ENCODE data around the gene GLB1L2.

The GLB1L2 gene

DNA sequence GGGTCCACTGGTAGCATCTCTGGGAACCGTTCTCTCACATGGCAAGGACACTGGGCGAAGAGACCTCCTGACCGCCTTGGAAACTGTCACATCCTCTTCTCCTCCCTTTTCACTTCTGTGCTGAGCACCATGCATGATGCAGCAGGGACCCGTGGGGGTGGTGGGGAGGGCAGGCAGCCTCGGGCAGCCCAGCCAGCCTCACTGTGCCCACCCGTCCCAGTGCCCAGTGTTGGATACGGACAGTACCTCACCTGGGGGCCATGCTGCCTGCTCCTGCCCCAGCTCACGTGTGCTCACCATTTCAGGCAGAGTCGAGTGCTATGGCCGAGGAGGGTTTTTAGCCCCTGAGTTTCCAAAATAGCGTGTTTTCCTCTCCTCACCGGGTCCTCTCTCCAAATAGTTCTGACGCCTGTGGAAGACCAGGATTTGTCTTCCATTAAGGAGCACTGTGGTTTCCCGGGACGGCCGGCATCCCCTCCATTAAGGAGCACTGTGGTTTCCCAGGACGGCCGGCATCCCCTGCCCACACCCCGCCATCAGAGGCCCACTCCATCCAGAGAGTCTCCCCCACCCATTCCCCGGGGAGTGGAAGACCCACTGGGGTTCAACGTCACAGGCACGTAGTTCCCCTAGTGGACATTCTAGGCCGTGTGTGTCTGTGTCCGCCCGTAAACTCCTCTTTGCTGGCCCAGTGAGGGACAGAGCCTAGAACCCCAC is 57.8 kb downstream of the GLB1L2 start:
- Histone ChIP-seq H3K79me1 (replicated peaks; ENCODE audit: low read length, poor library complexity, severe bottlenecking) (no peaks in the 10 kb centered on the region), H3K9ac (ENCODE audit: low read length) (no peak overlapping the region)

DNA sequence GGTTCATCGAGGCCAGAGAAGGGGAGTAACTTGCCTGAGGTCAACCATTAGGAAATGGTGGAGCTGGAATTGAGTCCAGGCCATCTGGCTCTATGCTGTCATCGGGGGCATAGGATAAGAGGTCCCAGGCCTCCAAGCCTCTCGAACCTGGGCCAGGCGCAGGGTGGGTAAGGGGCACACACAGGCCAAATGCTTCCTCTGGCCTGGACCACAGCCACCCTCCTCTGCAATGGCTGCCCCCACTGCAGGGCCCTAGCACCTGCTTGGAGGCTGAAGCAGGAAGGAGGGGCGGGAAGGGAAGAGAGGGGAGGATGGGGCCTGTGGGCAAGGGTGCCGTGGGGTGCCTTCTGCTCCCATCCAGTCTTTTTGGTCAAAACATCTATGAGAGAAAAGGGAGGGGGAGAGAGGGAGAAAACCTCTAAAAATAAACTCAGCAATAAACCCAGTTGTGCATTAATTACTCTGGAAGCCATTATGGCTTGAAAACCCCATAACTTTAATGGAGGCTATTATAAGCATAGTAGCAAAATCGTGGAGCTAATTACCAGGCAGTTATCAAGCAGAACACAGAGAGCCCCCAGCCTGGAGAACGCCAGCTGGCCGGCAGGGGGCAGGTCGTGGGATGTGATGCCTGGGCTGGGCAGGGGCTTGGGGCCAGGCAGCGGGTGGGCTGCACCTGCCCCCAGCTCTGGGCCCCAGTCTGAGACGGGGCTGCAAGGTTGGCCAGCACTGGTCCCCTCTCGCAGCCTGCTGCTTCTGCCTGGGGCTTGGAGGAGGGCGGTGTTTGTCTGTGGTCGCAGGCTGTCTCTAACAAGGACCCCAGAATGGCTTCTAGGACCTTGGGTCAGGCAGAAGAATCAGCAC is 59.1 kb downstream of the GLB1L2 start:
- H3K4ac ChIP-seq (ENCODE audit: low read depth in 1 of 2, low read length in 2 of 2), result no peak overlapping the region
- no peak overlapping the region for H3K4me2 ChIP-seq (ENCODE audit: low read length, poor library complexity, severe bottlenecking)
- no peak overlapping the region for H2BK15ac ChIP-seq (ENCODE audit: low read depth, poor library complexity, severe bottlenecking)
- no peaks in the 10 kb centered on the region for H3K4me1 ChIP-seq (ENCODE audit: control insufficient read depth, insufficient read depth, low read depth, low read length)
- no peak overlapping the region for H3K27ac ChIP-seq (ENCODE audit: low read length, poor library complexity, severe bottlenecking)
- peaks cover 0 to 7% of the 10 kb centered on the region in 2 experiments for H3K27me3 ChIP-seq (ENCODE audit: control insufficient read depth in 1 of 2, insufficient read depth in 1 of 2, low read length in 2 of 2)
- no peak overlapping the region for H3K23ac ChIP-seq (ENCODE audit: low read length in 2 of 2)
- no peak overlapping the region for H3K9ac ChIP-seq (ENCODE audit: low read length)
- no peaks in the 10 kb centered on the region for H3K79me1 ChIP-seq (replicated peaks; ENCODE audit: low read length, poor library complexity, severe bottlenecking)
- H2AFZ ChIP-seq (ENCODE audit: low read depth, low read length), result no peak overlapping the region
- 78% methylated on average over 13 of the region's 15 CpGs for WGBS
- no peak for DNase-seq
- H3K4me3 ChIP-seq (ENCODE audit: insufficient read depth in 1 of 2, low read depth in 1 of 2, low read length in 2 of 2), result no peak overlapping the region
- H2BK120ac ChIP-seq (ENCODE audit: low read depth, low read length), result no peak overlapping the region
- no peaks in the 10 kb centered on the region for H3K36me3 ChIP-seq (ENCODE audit: control insufficient read depth in 1 of 2, insufficient read depth in 2 of 2, low read depth in 1 of 2, low read length in 2 of 2)
- no peak overlapping the region for H4K8ac ChIP-seq (ENCODE audit: low read length)
- no peak overlapping the region for H4K91ac ChIP-seq (ENCODE audit: low read length)
- no peaks in the 10 kb centered on the region for H3K9me3 ChIP-seq (ENCODE audit: control insufficient read depth, low read length)
- no peak overlapping the region for H2AK5ac ChIP-seq (ENCODE audit: low read length, severe bottlenecking)
- no peak overlapping the region for H2BK12ac ChIP-seq (ENCODE audit: low read length in 2 of 2)
- no peak overlapping the region for H2BK5ac ChIP-seq (ENCODE audit: low read depth, low read length, poor library complexity, severe bottlenecking)
- H3K18ac ChIP-seq (ENCODE audit: low read depth in 1 of 2, low read length in 2 of 2), result no peak overlapping the region
- H3K14ac ChIP-seq (ENCODE audit: low read length in 2 of 2), result no peak overlapping the region

More for the DNA sequence above, 57.8 kb downstream of the GLB1L2 start:
- 86% methylated on average over 25 of the region's 25 CpGs for WGBS
- H2BK5ac ChIP-seq (ENCODE audit: low read depth, low read length, poor library complexity, severe bottlenecking), result no peak overlapping the region
- no peak overlapping the region for H2AFZ ChIP-seq (ENCODE audit: low read depth, low read length)
- no peak overlapping the region for H4K8ac ChIP-seq (ENCODE audit: low read length)
- no peak overlapping the region for H3K4ac ChIP-seq (ENCODE audit: low read depth in 1 of 2, low read length in 2 of 2)
- H3K27me3 ChIP-seq (ENCODE audit: control insufficient read depth in 1 of 2, insufficient read depth in 1 of 2, low read length in 2 of 2), result peaks cover 0 to 7% of the 10 kb centered on the region in 2 experiments
- no peaks in the 10 kb centered on the region for H3K9me3 ChIP-seq (ENCODE audit: control insufficient read depth, low read length)
- no peaks in the 10 kb centered on the region for H3K36me3 ChIP-seq (ENCODE audit: control insufficient read depth in 1 of 2, insufficient read depth in 2 of 2, low read depth in 1 of 2, low read length in 2 of 2)
- no peak overlapping the region for H3K14ac ChIP-seq (ENCODE audit: low read length in 2 of 2)
- no peak overlapping the region for H2BK15ac ChIP-seq (ENCODE audit: low read depth, poor library complexity, severe bottlenecking)
- H3K18ac ChIP-seq (ENCODE audit: low read depth in 1 of 2, low read length in 2 of 2), result no peak overlapping the region
- H2AK5ac ChIP-seq (ENCODE audit: low read length, severe bottlenecking), result no peak overlapping the region
- no peak overlapping the region for H3K4me3 ChIP-seq (ENCODE audit: insufficient read depth in 1 of 2, low read depth in 1 of 2, low read length in 2 of 2)
- H2BK12ac ChIP-seq (ENCODE audit: low read length in 2 of 2), result no peak overlapping the region
- H3K23ac ChIP-seq (ENCODE audit: low read length in 2 of 2), result no peak overlapping the region
- H2BK120ac ChIP-seq (ENCODE audit: low read depth, low read length), result no peak overlapping the region
- no peaks in the 10 kb centered on the region for H3K4me1 ChIP-seq (ENCODE audit: control insufficient read depth, insufficient read depth, low read depth, low read length)
- no peak for DNase-seq
- no peak overlapping the region for H4K91ac ChIP-seq (ENCODE audit: low read length)
- no peak overlapping the region for H3K27ac ChIP-seq (ENCODE audit: low read length, poor library complexity, severe bottlenecking)
- H3K4me2 ChIP-seq (ENCODE audit: low read length, poor library complexity, severe bottlenecking), result no peak overlapping the region

DNA sequence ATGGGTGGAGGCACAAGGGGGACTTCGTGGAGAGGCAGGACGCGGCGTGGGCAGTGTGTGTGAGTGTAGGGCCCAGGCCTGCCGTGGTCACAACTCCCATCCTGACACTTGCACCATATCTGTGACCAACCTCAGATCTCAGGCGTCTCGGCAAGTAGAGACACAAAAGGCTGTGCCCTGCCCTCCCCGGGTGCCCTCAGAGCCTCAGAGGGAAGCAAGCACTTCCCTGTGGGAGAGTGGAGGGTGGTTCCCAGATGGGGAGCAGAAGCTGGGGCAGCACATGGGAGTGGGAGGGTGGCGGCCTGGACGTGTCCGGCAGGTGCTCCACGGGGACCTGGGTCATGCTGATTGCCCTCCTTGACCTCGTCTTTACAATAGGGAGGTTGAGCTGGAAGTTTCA is 59.9 kb downstream of the GLB1L2 start:
- Histone ChIP-seq H3K9ac (ENCODE audit: low read length) (no peak overlapping the region), H4K8ac (ENCODE audit: low read length) (no peak overlapping the region), H2AK5ac (ENCODE audit: low read length, severe bottlenecking) (no peak overlapping the region), H2AFZ (ENCODE audit: low read depth, low read length) (no peak overlapping the region), H3K36me3 (ENCODE audit: control insufficient read depth in 1 of 2, insufficient read depth in 2 of 2, low read depth in 1 of 2, low read length in 2 of 2) (no peaks in the 10 kb centered on the region), H3K4me1 (ENCODE audit: control insufficient read depth, insufficient read depth, low read depth, low read length) (no peaks in the 10 kb centered on the region), H3K27me3 (ENCODE audit: control insufficient read depth in 1 of 2, insufficient read depth in 1 of 2, low read length in 2 of 2) (peaks cover 0 to 7% of the 10 kb centered on the region in 2 experiments), H3K79me1 (replicated peaks; ENCODE audit: low read length, poor library complexity, severe bottlenecking) (no peaks in the 10 kb centered on the region), H3K4me3 (ENCODE audit: insufficient read depth in 1 of 2, low read depth in 1 of 2, low read length in 2 of 2) (no peak overlapping the region), H3K27ac (ENCODE audit: low read length, poor library complexity, severe bottlenecking) (no peak overlapping the region), H3K4me2 (ENCODE audit: low read length, poor library complexity, severe bottlenecking) (no peak overlapping the region), H3K14ac (ENCODE audit: low read length in 2 of 2) (no peak overlapping the region), H4K91ac (ENCODE audit: low read length) (no peak overlapping the region), H2BK12ac (ENCODE audit: low read length in 2 of 2) (no peak overlapping the region), H2BK15ac (ENCODE audit: low read depth, poor library complexity, severe bottlenecking) (no peak overlapping the region), H2BK120ac (ENCODE audit: low read depth, low read length) (no peak overlapping the region), H3K18ac (ENCODE audit: low read depth in 1 of 2, low read length in 2 of 2) (no peak overlapping the region), H2BK5ac (ENCODE audit: low read depth, low read length, poor library complexity, severe bottlenecking) (no peak overlapping the region), H3K4ac (ENCODE audit: low read depth in 1 of 2, low read length in 2 of 2) (no peak overlapping the region), H3K23ac (ENCODE audit: low read length in 2 of 2) (no peak overlapping the region), H3K9me3 (ENCODE audit: control insufficient read depth, low read length) (no peaks in the 10 kb centered on the region)
- WGBS, result 88% methylated on average over 12 of the region's 13 CpGs
- no peak for DNase-seq

DNA sequence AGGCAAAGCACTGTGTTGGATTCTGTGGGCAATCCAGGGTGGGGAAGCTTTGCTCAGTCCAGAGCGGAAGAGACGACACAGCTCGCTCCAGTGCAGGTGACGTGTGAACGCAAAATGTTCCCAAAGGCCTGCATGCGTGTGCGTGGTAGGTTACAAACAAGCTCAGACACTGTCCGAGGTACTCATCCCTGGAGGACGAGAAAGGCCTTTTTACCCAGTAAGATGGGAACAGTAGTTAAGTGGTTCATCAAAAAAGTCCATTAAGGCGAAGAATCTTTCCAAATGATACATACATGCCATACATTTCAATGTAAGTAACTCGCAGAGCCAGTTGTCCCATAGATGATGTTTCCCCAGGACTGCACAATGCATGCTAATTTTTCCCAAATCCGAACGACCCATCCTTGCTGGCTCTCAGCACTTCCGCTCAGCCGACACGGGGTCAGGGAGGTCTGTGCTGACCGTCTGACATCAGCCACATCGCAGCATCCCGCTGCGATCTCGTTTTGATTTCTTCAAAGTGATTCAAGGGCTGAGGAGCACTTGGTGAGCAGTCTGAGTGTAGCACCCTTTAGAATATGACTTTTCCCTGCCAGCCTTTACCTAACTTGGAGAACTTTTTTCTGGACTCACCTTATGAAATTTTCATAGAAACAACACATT is 61.3 kb downstream of the GLB1L2 start:
- no peaks in the 10 kb centered on the region for H3K79me1 ChIP-seq (replicated peaks; ENCODE audit: low read length, poor library complexity, severe bottlenecking)
- H3K4me1 ChIP-seq (ENCODE audit: control insufficient read depth, insufficient read depth, low read depth, low read length), result no peaks in the 10 kb centered on the region
- H3K4me3 ChIP-seq (ENCODE audit: insufficient read depth in 1 of 2, low read depth in 1 of 2, low read length in 2 of 2), result no peak overlapping the region
- WGBS, result 93% methylated on average over 21 of the region's 21 CpGs
- H3K18ac ChIP-seq (ENCODE audit: low read depth in 1 of 2, low read length in 2 of 2), result no peak overlapping the region
- H3K23ac ChIP-seq (ENCODE audit: low read length in 2 of 2), result no peak overlapping the region
- H2BK12ac ChIP-seq (ENCODE audit: low read length in 2 of 2), result no peak overlapping the region
- no peak overlapping the region for H2AK5ac ChIP-seq (ENCODE audit: low read length, severe bottlenecking)
- peaks cover 0 to 7% of the 10 kb centered on the region in 2 experiments for H3K27me3 ChIP-seq (ENCODE audit: control insufficient read depth in 1 of 2, insufficient read depth in 1 of 2, low read length in 2 of 2)
- no peak overlapping the region for H3K27ac ChIP-seq (ENCODE audit: low read length, poor library complexity, severe bottlenecking)
- H2BK15ac ChIP-seq (ENCODE audit: low read depth, poor library complexity, severe bottlenecking), result no peak overlapping the region
- H4K8ac ChIP-seq (ENCODE audit: low read length), result no peak overlapping the region
- H3K4me2 ChIP-seq (ENCODE audit: low read length, poor library complexity, severe bottlenecking), result no peak overlapping the region
- H3K4ac ChIP-seq (ENCODE audit: low read depth in 1 of 2, low read length in 2 of 2), result no peak overlapping the region
- H3K36me3 ChIP-seq (ENCODE audit: control insufficient read depth in 1 of 2, insufficient read depth in 2 of 2, low read depth in 1 of 2, low read length in 2 of 2), result no peaks in the 10 kb centered on the region
- no peak overlapping the region for H2BK120ac ChIP-seq (ENCODE audit: low read depth, low read length)
- no peaks in the 10 kb centered on the region for H3K9me3 ChIP-seq (ENCODE audit: control insufficient read depth, low read length)
- H4K91ac ChIP-seq (ENCODE audit: low read length), result no peak overlapping the region
- no peak for DNase-seq
- no peak overlapping the region for H3K14ac ChIP-seq (ENCODE audit: low read length in 2 of 2)
- H3K9ac ChIP-seq (ENCODE audit: low read length), result no peak overlapping the region
- no peak overlapping the region for H2BK5ac ChIP-seq (ENCODE audit: low read depth, low read length, poor library complexity, severe bottlenecking)
- no peak overlapping the region for H2AFZ ChIP-seq (ENCODE audit: low read depth, low read length)

Data from mesenchymal stem cell (in vitro differentiated cells and primary cell).